Thymus (tissue), 11 donors: Measurements from ENCODE around the gene TMEM259. TPM values are rescaled to one million over a fixed set of nuclear protein-coding genes. Genes with fewer than 3 reads are reported as not detected.

ENCODE experiments used
- DNase-seq, 9 donors: peaks; one replicate each; pipeline ENCODE4 v3.0.0-alpha.2; 2013; ENCODE audit warnings: low spot score in 9 of 9, low read depth in 6 of 9, missing footprints in 1 of 9
- H3K27ac ChIP-seq, 2 donors: one replicate each; pipeline ENCODE4 v1.5.1; 2013; ENCODE audit warnings: control low read depth in 1 of 2, low read depth in 1 of 2, low read length in 1 of 2, mild to moderate bottlenecking in 1 of 2, moderate library complexity in 1 of 2
- H3K27me3 ChIP-seq, 2 donors: one replicate each; pipeline ENCODE4 v1.5.1; 2013; ENCODE audit warnings: low read length in 1 of 2; ENCODE audit not compliant: control insufficient read depth in 2 of 2, insufficient read depth in 1 of 2
- H3K36me3 ChIP-seq, 2 donors: one replicate each; pipeline ENCODE4 v1.5.1; 2013; ENCODE audit warnings: low read length in 1 of 2, mild to moderate bottlenecking in 1 of 2, moderate library complexity in 1 of 2; ENCODE audit not compliant: control insufficient read depth in 2 of 2, insufficient read depth in 2 of 2
- H3K4me1 ChIP-seq, 2 donors: one replicate each; pipeline ENCODE4 v1.5.1; 2013; ENCODE audit warnings: low read length in 2 of 2; ENCODE audit not compliant: control insufficient read depth in 2 of 2, insufficient read depth in 2 of 2
- H3K4me3 ChIP-seq, 2 donors: one replicate each; pipeline ENCODE4 v1.5.1; 2013; ENCODE audit warnings: low read length in 2 of 2, control low read depth in 1 of 2, mild to moderate bottlenecking in 1 of 2
- H3K9me3 ChIP-seq, 2 donors: one replicate each; pipeline ENCODE4 v1.5.1; 2013; ENCODE audit warnings: low read length in 1 of 2, mild to moderate bottlenecking in 1 of 2; ENCODE audit not compliant: control insufficient read depth in 2 of 2, insufficient read depth in 1 of 2
- WGBS: extraction: QIAGEN DNeasy Blood & Tissue Kit; methylation state at CpG from one replicate; pipeline ENCODE4 v1.1.7; 2013; 5-methylcytosine and 5-hydroxymethylcytosine counted together
- polyA plus RNA-seq: library from polyadenylated mRNA; stranded (reverse); fragments of 200-250 nt; gene quantifications from one replicate; pipeline ENCODE4 v1.2.3, GENCODE V29; 2013
- total RNA-seq: library from RNA; stranded (reverse); fragments of 120-200 nt; gene quantifications from one replicate; pipeline ENCODE4 v1.2.4, GENCODE V29; 2013
- donor health status: healthy.

The TMEM259 gene
- total and polyA plus RNA-seq, 2 donors, result 73.1 to 359 TPM

GRCh38 chr19:1058112-1058511 is 37.2 kb upstream of the TMEM259 start:
- no peak overlapping the region for H3K4me3 ChIP-seq
- no peaks in the 10 kb centered on the region for H3K4me1 ChIP-seq
- DNase-seq, result no peak
- 96% methylated on average over 5 of the region's 5 CpGs for WGBS
- H3K27ac ChIP-seq, result no peak overlapping the region
- no peaks in the 10 kb centered on the region for H3K27me3 ChIP-seq
- H3K9me3 ChIP-seq, result peaks cover 25 to 52% of the 10 kb centered on the region in 2 donors
- peaks cover 52 to 59% of the 10 kb centered on the region in 2 donors for H3K36me3 ChIP-seq

- Histone ChIP-seq H3K27me3 (no peaks in the 10 kb centered on the region), H3K4me3 (no peak overlapping the region), H3K4me1 (no peaks in the 10 kb centered on the region), H3K27ac (no peak overlapping the region), H3K9me3 (peaks cover 25 to 45% of the 10 kb centered on the region in 2 donors), H3K36me3 (peaks cover 52 to 59% of the 10 kb centered on the region in 2 donors)
- 61% methylated on average over 3 of the region's 3 CpGs for WGBS
- DNase-seq, result peak in 1 of 9 donors; percentile 64
Observed at GRCh38 chr19:1057176-1057855, 36.4 kb upstream of the TMEM259 start.

GRCh38 chr19:1055886-1056620 is 35.1 kb upstream of the TMEM259 start:
- Histone ChIP-seq H3K9me3 (peaks cover 25 to 55% of the 10 kb centered on the region in 2 donors), H3K36me3 (peaks cover 56 to 58% of the 10 kb centered on the region in 2 donors), H3K27ac (no peak overlapping the region), H3K4me1 (no peaks in the 10 kb centered on the region), H3K4me3 (no peak overlapping the region), H3K27me3 (no peaks in the 10 kb centered on the region)
- DNase-seq, result no peak
- 97% methylated on average over 20 of the region's 20 CpGs for WGBS

- no peak overlapping the region for H3K27ac ChIP-seq
Observed at GRCh38 chr19:1055028-1055425, 34.1 kb upstream of the TMEM259 start.

GRCh38 chr19:1054102-1055027 is 33.4 kb upstream of the TMEM259 start:
- peaks cover 25 to 59% of the 10 kb centered on the region in 2 donors for H3K9me3 ChIP-seq
- H3K27ac ChIP-seq, result no peak overlapping the region
- no peak overlapping the region for H3K4me3 ChIP-seq
- peaks cover 54 to 57% of the 10 kb centered on the region in 2 donors for H3K36me3 ChIP-seq
- WGBS, result 97% methylated on average over 28 of the region's 28 CpGs
- no peak for DNase-seq
- no peaks in the 10 kb centered on the region for H3K4me1 ChIP-seq
- no peaks in the 10 kb centered on the region for H3K27me3 ChIP-seq

More at GRCh38 chr19:1055028-1055425, 34.1 kb upstream of the TMEM259 start:
- peaks cover 25 to 59% of the 10 kb centered on the region in 2 donors for H3K9me3 ChIP-seq
- no peaks in the 10 kb centered on the region for H3K4me1 ChIP-seq
- peaks cover 56 to 61% of the 10 kb centered on the region in 2 donors for H3K36me3 ChIP-seq
- no peak for DNase-seq
- no peak overlapping the region for H3K4me3 ChIP-seq
- no peaks in the 10 kb centered on the region for H3K27me3 ChIP-seq
- over 99% methylated on average over 14 of the region's 14 CpGs for WGBS

- H3K27me3 ChIP-seq, result no peaks in the 10 kb centered on the region
- no peak overlapping the region for H3K4me3 ChIP-seq
- no peak for DNase-seq
- H3K27ac ChIP-seq, result no peak overlapping the region
- no peaks in the 10 kb centered on the region for H3K4me1 ChIP-seq
- H3K9me3 ChIP-seq, result peaks cover 20 to 53% of the 10 kb centered on the region in 2 donors
- WGBS, result 98% methylated on average over 31 of the region's 31 CpGs
- peaks cover 48 to 51% of the 10 kb centered on the region in 2 donors for H3K36me3 ChIP-seq
Observed at GRCh38 chr19:1053176-1054101, 32.5 kb upstream of the TMEM259 start.

- no peak overlapping the region for H3K27ac ChIP-seq
- peaks cover 16 to 43% of the 10 kb centered on the region in 2 donors for H3K9me3 ChIP-seq
- no peak overlapping the region for H3K4me3 ChIP-seq
- 86% methylated on average over 5 of the region's 5 CpGs for WGBS
- no peak for DNase-seq
- peaks cover 44 to 49% of the 10 kb centered on the region in 2 donors for H3K36me3 ChIP-seq
- H3K27me3 ChIP-seq, result no peaks in the 10 kb centered on the region
- H3K4me1 ChIP-seq, result no peaks in the 10 kb centered on the region
Observed at GRCh38 chr19:1052349-1052975, 31.5 kb upstream of the TMEM259 start.

GRCh38 chr19:1051791-1052190 is 30.9 kb upstream of the TMEM259 start:
- Histone ChIP-seq H3K4me1 (no peaks in the 10 kb centered on the region), H3K4me3 (no peak overlapping the region), H3K27ac (no peak overlapping the region), H3K36me3 (peaks cover 41 to 49% of the 10 kb centered on the region in 2 donors), H3K9me3 (peaks cover 10 to 36% of the 10 kb centered on the region in 2 donors), H3K27me3 (no peaks in the 10 kb centered on the region)
- DNase-seq, result no peak
- 95% methylated on average over 17 of the region's 17 CpGs for WGBS
